Cerebellar nuclear complex (tissue), 1 donor: ENCODE data around the gene REELD1.

Source experiments
- DNase-seq, 2 experiments: peaks; one replicate each; lab custom pipeline; 2025; lab: John Stamatoyannopoulos, UW

The REELD1 gene

GRCh38 chr4:146265950-146266490 is 51.7 kb downstream of the REELD1 start:
- DNase-seq = no peak

DNA sequence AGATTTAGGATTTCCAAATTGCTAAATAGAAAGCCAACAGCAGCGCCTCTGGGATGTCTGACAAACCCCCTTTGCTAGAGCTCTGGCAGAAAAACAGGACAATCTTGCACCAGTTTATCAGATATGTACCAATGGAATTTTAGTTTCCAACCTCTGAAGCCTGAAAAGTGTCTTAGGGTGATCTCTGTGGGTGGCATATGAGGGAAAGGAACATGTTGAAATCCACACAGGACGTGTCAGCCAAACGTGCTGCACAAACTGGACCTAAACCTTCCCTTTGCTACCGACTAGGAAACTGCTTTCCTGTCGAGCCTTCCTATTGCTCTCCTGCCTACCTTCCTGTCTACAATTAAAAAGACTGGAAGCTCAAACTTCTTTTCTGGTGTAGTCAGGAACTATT is 53.5 kb downstream of the REELD1 start:
- DNase-seq = no peak

DNA sequence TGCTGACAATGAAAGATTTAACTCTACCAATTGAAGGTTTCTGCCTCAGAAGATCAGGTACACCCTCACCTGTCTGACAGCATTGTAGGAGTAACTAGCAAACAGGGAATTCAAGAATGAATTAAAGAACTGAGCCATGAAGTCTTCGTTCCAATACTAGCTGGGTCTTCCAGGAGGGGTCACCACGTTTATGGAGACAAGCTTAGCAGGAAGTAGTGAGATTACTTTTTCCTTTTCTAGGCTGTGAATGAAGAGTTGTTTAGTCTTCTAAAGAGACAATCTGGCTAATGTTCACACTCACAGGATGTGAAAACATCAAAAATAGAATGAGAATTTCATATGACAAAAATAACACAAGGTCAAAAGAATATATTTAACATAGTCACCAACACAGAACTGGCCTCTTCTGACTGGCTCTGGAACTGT is 54.9 kb downstream of the REELD1 start:
- DNase-seq = no peak

DNA sequence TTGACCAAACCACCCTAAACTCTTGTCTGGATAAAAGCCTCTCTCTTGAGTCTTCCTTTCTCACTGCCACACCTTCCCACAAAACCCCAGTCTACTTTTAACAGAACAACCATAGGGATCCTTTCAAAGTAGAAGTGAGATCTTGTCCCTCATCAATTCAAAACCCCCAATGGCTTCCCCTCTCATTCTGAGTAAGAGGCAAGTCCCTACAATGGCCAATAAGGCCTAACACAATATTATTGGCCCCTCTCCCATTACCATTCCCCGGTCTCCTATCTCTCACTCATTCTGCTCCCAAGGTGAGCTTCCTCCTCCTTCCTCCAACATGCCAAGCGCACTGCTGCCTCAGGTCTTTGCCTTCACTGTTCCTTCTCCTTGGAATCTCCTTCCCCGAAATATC is 57.1 kb downstream of the REELD1 start:
- DNase-seq = no peak

- DNase-seq = no peak
Observed at GRCh38 chr4:146273204-146273901, 59.0 kb downstream of the REELD1 start.

GRCh38 chr4:146274774-146275173 is 60.4 kb downstream of the REELD1 start:
- no peak for DNase-seq

- no peak for DNase-seq
Observed at GRCh38 chr4:146275370-146275769, 61.0 kb downstream of the REELD1 start.

DNA sequence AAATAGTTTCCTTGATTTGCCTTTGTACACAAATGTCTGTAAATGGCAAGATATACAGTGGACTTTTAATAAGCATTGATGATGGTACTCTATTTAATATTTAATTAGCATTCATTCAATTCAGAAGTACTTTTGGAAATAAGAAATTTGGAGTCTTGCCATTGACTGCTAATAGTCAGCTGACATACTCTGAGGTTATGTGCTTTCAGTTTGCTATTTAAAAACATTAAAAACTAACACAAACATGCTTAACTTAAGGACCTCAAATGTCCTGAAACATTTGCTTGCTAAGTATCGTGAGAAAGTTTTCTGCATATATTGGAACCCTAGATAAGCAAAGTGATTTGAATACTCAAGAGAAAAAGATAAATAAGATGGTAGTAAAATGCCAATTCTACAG is 64.6 kb downstream of the REELD1 start:
- no peak for DNase-seq
